NT2/D1 (cell line): ENCODE measurements around the gene POSTN.
"Not testable (repeated sequence)": the region's sequence is repeated elsewhere in the genome, so short reads cannot be mapped to it uniquely, and the experiment has no call there.

Experiments used
- DNase-seq: peaks from one replicate; pipeline ENCODE4 v3.0.0-alpha.2; 2011; ENCODE audit warnings: low read depth, low spot score
- H3K27me3 ChIP-seq: 2 replicates; pipeline ENCODE4 v1.6.0; 2011; ENCODE audit warnings: mild to moderate bottlenecking; ENCODE audit not compliant: insufficient read length, insufficient read depth
- H3K36me3 ChIP-seq: 2 replicates; pipeline ENCODE4 v1.6.1; 2011; ENCODE audit warnings: mild to moderate bottlenecking, low read length, mixed read lengths; ENCODE audit not compliant: insufficient read depth, insufficient read length
- H3K4me1 ChIP-seq: 2 replicates; pipeline ENCODE4 v1.5.1; 2011; ENCODE audit not compliant: insufficient read depth, insufficient read length
- H3K4me3 ChIP-seq: 2 replicates; pipeline ENCODE4 v1.5.1; 2011; ENCODE audit warnings: low read depth; ENCODE audit not compliant: insufficient read length
- H3K9ac ChIP-seq: 2 replicates; pipeline ENCODE4 v1.6.0; 2011; ENCODE audit warnings: low read depth; ENCODE audit not compliant: insufficient read length
- H3K9me3 ChIP-seq: 2 replicates; pipeline ENCODE4 v1.5.1; 2011; ENCODE audit warnings: mild to moderate bottlenecking, low read length; ENCODE audit not compliant: insufficient read depth
- SUZ12 ChIP-seq: IDR thresholded peaks from 2 replicates; pipeline ENCODE4 v1.6.1; 2011; ENCODE audit not compliant: insufficient read length, insufficient read depth; ENCODE audit errors: extremely low read depth
- YY1 ChIP-seq: IDR thresholded peaks from 2 replicates; pipeline ENCODE4 v1.6.1; 2011; ENCODE audit not compliant: insufficient read length, insufficient read depth
- ZNF274 ChIP-seq: IDR thresholded peaks from 2 replicates; pipeline ENCODE4 v1.6.1; 2011; ENCODE audit warnings: mild to moderate bottlenecking, low read depth, low read length

The POSTN gene

DNA sequence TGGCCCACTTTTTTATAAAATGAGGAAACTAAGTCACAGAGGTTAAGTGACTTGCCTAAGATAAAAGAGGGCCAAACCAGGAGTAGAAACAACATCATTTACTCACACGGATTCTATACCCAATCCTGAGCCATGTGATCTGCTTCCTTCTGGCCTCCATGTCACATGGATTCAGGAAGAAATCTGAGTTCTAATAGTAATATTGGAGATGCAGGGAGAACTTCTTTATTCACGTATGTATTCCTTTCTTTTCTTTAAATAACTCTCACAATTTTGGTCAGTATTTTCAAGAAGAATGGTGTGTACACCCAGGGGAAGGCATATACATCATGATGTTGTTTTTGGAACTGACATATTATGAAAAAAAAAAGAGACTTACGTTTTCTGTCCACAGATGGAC lies 1.8 kb downstream of the POSTN start:
- DNase-seq: no peak
- Histone ChIP-seq H3K9me3 (no peaks in the 10 kb centered on the region), H3K27me3 (no peaks in the 10 kb centered on the region), H3K36me3 (no peaks in the 10 kb centered on the region), H3K4me1 (no peaks in the 10 kb centered on the region), H3K4me3 (no peak overlapping the region), H3K9ac (no peak overlapping the region)
- TF ChIP-seq ZNF274 (no peak), YY1 (no peak), SUZ12 (no peak)

DNA sequence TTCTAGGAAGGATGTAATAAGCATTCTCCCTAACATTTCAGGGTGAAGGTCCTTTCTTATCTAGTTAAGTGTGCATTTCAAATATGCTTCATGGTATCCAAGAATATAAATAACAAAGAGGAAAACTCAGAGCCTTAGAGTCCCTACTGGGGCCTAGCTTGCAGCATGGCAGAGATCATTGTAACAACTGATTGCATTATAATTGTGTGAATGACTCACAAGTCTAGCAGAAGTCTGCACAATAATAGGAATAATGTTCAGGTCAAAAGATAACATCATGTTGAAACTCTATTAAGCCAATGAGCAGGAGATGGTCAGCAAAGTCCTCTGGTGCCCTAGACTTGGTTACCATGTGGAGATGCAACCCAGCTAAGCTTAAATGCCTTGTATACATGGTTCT lies 3.4 kb downstream of the POSTN start:
- Histone ChIP-seq H3K4me1 (no peaks in the 10 kb centered on the region), H3K9ac (no peak overlapping the region), H3K27me3 (no peaks in the 10 kb centered on the region), H3K36me3 (no peaks in the 10 kb centered on the region), H3K9me3 (no peaks in the 10 kb centered on the region), H3K4me3 (no peak overlapping the region)
- TF ChIP-seq ZNF274: no peak
- TF ChIP-seq SUZ12: no peak
- no peak for TF ChIP-seq YY1
- DNase-seq: peak; percentile 44

DNA sequence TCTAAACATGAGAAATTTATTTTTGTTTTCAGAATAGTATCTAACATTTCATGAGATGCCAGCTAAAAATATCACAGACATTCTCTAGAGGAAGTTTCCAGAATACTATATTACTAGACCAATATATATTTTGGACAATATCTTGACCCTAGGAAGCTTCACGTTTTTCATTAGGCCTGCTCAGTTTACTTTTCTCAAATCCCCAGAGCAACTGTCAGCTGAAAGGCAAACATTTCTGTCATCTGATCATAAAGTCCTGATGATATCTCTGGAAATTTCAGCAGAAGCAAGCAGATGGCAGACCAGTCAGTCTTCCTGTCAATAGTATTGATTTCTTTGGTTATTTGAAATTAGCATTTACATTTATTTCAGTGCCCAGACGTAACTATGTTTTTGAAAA lies 4.0 kb downstream of the POSTN start:
- Histone ChIP-seq H3K36me3 (no peaks in the 10 kb centered on the region), H3K27me3 (no peaks in the 10 kb centered on the region)
- TF ChIP-seq SUZ12: no peak
- TF ChIP-seq YY1: no peak
- no peak for TF ChIP-seq ZNF274

DNA sequence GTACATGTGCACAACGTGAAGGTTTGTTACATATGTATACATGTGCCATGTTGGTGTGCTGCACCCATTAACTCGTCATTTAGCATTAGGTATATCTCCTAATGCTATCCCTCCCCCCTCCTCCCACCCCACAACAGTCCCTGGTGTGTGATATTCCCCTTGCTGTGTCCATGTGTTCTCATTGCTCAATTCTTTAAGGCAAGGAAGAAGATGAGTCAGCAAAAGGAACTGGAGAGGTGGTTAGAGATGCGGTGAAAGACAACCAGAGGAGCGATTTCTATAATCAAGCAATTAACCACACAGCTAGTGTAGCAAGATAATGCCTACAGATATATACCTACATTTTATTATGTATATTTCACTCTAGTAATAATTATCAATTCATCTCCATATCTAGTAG lies 9.2 kb downstream of the POSTN start:
- not testable (repeated sequence) for H3K4me1 ChIP-seq, H3K4me3 ChIP-seq, H3K27me3 ChIP-seq, H3K36me3 ChIP-seq, DNase-seq, H3K9me3 ChIP-seq, H3K9ac ChIP-seq

More for the DNA sequence above, 4.0 kb downstream of the POSTN start:
- Histone ChIP-seq H3K9me3 (no peaks in the 10 kb centered on the region), H3K4me1 (no peaks in the 10 kb centered on the region), H3K4me3 (no peak overlapping the region), H3K9ac (no peak overlapping the region)
- DNase-seq: no peak

DNA sequence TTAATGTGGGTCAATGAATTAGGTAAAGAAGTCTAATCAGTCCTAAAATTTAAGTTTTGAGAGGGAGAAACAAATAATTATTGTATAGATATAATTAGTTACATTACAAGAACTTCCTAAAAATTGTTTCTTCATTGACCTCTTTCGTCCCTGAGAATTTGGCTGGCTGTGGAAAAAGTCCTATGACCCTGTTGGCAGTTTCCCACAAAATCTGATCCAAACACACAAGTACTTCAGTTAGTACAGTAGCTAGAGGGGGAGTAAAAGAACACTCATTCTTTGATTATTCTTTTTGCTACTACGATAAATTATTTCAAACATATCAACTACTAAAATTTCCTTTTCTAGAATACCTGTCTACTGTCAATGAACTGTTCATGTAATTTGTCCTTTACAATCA lies 11.3 kb downstream of the POSTN start:
- Histone ChIP-seq H3K4me3 (no peak overlapping the region), H3K27me3 (no peaks in the 10 kb centered on the region), H3K4me1 (no peaks in the 10 kb centered on the region), H3K9ac (no peak overlapping the region), H3K36me3 (no peaks in the 10 kb centered on the region), H3K9me3 (no peaks in the 10 kb centered on the region)
- TF ChIP-seq YY1 (no peak), SUZ12 (no peak), ZNF274 (no peak)
- no peak for DNase-seq

DNA sequence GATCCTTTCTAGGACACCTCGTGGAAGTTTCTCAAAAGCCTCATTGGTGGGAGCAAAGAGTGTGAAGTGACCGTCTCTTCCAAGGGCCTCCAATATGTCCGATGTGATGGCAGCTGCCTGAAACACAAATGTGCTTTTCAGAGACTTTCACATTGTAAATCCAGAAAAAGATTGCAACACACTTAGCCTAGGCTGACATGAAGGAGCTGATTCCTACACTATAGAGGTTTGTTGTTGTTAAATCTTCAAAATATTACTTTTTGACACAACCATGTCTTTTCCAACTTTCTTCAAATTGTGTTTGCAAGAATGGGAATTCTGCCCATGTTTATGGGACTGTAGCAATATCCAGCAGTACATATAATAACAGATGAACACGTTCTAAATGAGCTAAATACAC lies 12.4 kb downstream of the POSTN start:
- TF ChIP-seq SUZ12 (no peak), ZNF274 (no peak), YY1 (no peak)
- Histone ChIP-seq H3K36me3 (no peaks in the 10 kb centered on the region), H3K9ac (no peak overlapping the region), H3K4me1 (no peaks in the 10 kb centered on the region), H3K4me3 (no peak overlapping the region), H3K27me3 (no peaks in the 10 kb centered on the region), H3K9me3 (no peaks in the 10 kb centered on the region)
- DNase-seq: no peak

DNA sequence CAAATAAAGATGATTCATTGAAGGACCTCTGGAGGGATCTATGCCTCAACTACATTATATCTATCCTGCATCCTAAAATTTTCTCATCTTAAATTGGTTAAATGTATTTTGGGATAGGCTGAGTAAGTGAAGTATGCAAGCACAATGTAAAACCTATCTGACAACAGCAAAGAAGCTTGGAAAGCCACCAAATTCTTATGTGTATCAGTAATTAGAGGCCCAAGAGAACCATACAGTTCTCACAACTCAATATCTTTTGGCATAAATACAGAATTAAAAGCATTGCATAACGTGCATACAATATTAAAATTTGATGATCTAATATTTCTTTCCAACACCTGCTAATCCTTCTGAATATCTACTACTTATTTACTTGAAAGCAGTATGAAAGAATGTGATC lies 13.0 kb downstream of the POSTN start:
- no peaks in the 10 kb centered on the region for H3K4me1 ChIP-seq
- no peak for DNase-seq
- no peaks in the 10 kb centered on the region for H3K27me3 ChIP-seq
- H3K4me3 ChIP-seq: no peak overlapping the region
- no peaks in the 10 kb centered on the region for H3K9me3 ChIP-seq
- no peak for TF ChIP-seq ZNF274
- TF ChIP-seq YY1: no peak
- no peak for TF ChIP-seq SUZ12
- no peaks in the 10 kb centered on the region for H3K36me3 ChIP-seq
- no peak overlapping the region for H3K9ac ChIP-seq

DNA sequence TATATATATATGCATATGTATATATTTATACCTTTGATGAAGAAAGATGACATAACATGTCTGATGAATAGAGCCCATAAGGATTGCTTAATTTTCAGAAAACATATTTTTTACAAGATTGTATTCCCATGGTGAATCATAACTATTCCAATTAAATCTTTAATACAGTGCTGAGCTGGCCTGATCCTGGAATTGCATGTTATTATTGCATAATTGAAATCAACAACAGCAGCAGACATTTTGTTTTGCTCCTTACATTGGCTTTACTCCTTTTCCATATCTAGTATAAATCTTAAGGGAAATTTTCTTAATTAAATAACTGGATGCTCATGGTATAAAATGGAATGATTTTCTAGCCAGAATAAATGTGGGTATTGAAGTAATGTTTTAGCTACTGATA lies 22.0 kb downstream of the POSTN start:
- H3K27me3 ChIP-seq: no peaks in the 10 kb centered on the region

More for the DNA sequence above, 22.0 kb downstream of the POSTN start:
- Histone ChIP-seq H3K9me3 (no peaks in the 10 kb centered on the region), H3K9ac (no peak overlapping the region), H3K4me3 (no peak overlapping the region), H3K4me1 (no peaks in the 10 kb centered on the region), H3K36me3 (no peaks in the 10 kb centered on the region)
- TF ChIP-seq YY1 (no peak), SUZ12 (no peak), ZNF274 (no peak)
- no peak for DNase-seq
